HFF-Myc (cell line): ENCODE measurements around the gene SFXN2.

ENCODE experiments used
- DNase-seq: peaks from one replicate; pipeline ENCODE4 v3.0.0-alpha.2; 2011; ENCODE audit warnings: low read depth; ENCODE audit errors: extremely low read depth
- H3K4me3 ChIP-seq: replicated peaks from 2 replicates; pipeline ENCODE4 v1.5.1; 2011; ENCODE audit warnings: low read depth, mild to moderate bottlenecking, control low read depth, low read length
- CTCF ChIP-seq: IDR thresholded peaks from 2 replicates; pipeline ENCODE4 v1.5.1; 2012; ENCODE audit warnings: mild to moderate bottlenecking, low read depth, low read length, control low read depth; ENCODE audit errors: missing control alignments

Gene SFXN2

GRCh38 chr10:102676534-102677315 is 37.7 kb upstream of the SFXN2 start:
- no peak for TF ChIP-seq CTCF
- DNase-seq: no peak
- H3K4me3 ChIP-seq: no peak overlapping the region

GRCh38 chr10:102677331-102678067 is 36.9 kb upstream of the SFXN2 start:
- no peak for DNase-seq
- no peak overlapping the region for H3K4me3 ChIP-seq
- no peak for TF ChIP-seq CTCF

GRCh38 chr10:102678068-102678400 is 36.4 kb upstream of the SFXN2 start:
- no peak for TF ChIP-seq CTCF
- H3K4me3 ChIP-seq: no peak overlapping the region
- DNase-seq: no peak

GRCh38 chr10:102678842-102679289 is 35.6 kb upstream of the SFXN2 start:
- H3K4me3 ChIP-seq: no peak overlapping the region

GRCh38 chr10:102679596-102679995 is 34.8 kb upstream of the SFXN2 start:
- DNase-seq: no peak
- H3K4me3 ChIP-seq: no peak overlapping the region
- no peak for TF ChIP-seq CTCF

More at GRCh38 chr10:102678842-102679289, 35.6 kb upstream of the SFXN2 start:
- peak; percentile 75 for TF ChIP-seq CTCF
- DNase-seq: no peak

- DNase-seq: no peak
- no peak overlapping the region for H3K4me3 ChIP-seq
- no peak for TF ChIP-seq CTCF
Measured at GRCh38 chr10:102681696-102682095, 32.7 kb upstream of the SFXN2 start.
